Measurements from ENCODE around the gene FAM219B. TPM values are rescaled to one million over a fixed set of nuclear protein-coding genes. Genes with fewer than 3 reads are reported as not detected.

The FAM219B gene
- total RNA-seq, 1 experiment from 2014 or later = 99.6 TPM

DNA sequence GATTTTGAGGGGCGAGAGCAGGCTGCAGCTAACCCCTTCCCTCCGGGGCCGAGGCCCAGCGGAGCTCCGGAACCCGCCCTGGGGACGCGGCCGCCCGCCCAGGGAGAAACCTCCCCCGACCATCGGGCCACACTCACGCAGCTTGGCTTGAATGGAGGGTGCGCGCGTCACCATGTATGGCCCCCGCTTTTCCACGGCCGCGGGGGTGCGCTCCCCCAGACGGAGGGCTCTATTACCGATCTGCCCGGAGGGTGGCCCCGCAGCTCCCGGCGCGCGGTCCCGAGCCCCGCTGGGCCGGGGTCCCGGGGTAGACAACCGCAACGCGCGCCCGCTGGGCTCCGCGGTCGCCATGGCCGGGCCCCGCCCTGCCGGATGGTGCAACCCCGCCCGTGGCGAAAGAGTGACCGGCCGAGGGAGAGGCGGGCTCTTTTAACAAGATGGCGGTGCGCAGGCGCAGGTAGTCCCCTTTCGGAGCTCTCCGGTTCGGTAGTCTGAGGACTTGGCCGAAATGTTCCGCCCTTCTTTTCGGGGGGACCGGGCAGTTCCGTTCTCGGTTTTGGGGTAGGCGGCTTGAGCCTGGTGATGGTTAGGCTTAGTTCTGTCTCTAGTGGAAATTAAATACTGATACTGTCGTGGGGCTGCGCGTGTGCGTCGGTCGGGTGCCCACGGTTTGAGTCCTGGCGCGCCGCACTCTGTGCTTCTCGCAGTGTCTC lies at the start of gene FAM219B (continued):
- 0 out of 2 replicates have a peak, but pooled peaks have one; percentile 51 for TF ChIP-seq IRF2 (CRISPR knock-in tag; IDR thresholded peaks at IDR 0.05; ENCODE audit: borderline replicate concordance, low read depth)
- 0 out of 2 replicates have a peak, but pooled peaks have one; percentile 52 for TF ChIP-seq PREB (CRISPR knock-in tag; IDR thresholded peaks at IDR 0.05; ENCODE audit: borderline replicate concordance)
- no peak for TF ChIP-seq GTF2I (CRISPR knock-in tag; conservative IDR thresholded peaks at IDR 0.05)
- TF ChIP-seq TCF7 (CRISPR knock-in tag; IDR thresholded peaks at IDR 0.05; ENCODE audit: low read depth) = no peak
- TF ChIP-seq, protein P1, sequence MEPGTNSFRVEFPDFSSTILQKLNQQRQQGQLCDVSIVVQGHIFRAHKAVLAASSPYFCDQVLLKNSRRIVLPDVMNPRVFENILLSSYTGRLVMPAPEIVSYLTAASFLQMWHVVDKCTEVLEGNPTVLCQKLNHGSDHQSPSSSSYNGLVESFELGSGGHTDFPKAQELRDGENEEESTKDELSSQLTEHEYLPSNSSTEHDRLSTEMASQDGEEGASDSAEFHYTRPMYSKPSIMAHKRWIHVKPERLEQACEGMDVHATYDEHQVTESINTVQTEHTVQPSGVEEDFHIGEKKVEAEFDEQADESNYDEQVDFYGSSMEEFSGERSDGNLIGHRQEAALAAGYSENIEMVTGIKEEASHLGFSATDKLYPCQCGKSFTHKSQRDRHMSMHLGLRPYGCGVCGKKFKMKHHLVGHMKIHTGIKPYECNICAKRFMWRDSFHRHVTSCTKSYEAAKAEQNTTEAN (CRISPR knock-in tag; IDR thresholded peaks at IDR 0.05) = 0 out of 2 replicates have a peak, but pooled peaks have one; percentile 48
- TF ChIP-seq ZNF416 (CRISPR knock-in tag; IDR thresholded peaks at IDR 0.05) = 0 out of 2 replicates have a peak, but pooled peaks have one; percentile 55
- TF ChIP-seq SMAD4 (CRISPR knock-in tag; IDR thresholded peaks at IDR 0.05) = peak; percentile 35; the same call in 1 of the 2 replicates
- 0 out of 2 replicates have a peak, but pooled peaks have one; percentile 37 for TF ChIP-seq ZNF423 (CRISPR knock-in tag; IDR thresholded peaks at IDR 0.05)
- peak; percentile 69; the same call in 1 of the 2 replicates for TF ChIP-seq FOXP1 (CRISPR knock-in tag; IDR thresholded peaks at IDR 0.05; ENCODE audit: borderline replicate concordance)
- TF ChIP-seq HMGXB4 (CRISPR knock-in tag; IDR thresholded peaks at IDR 0.05) = peak; percentile 95
- TF ChIP-seq PRDM15 (CRISPR knock-in tag; IDR thresholded peaks at IDR 0.05) = no peak
- TF ChIP-seq, protein P2, sequence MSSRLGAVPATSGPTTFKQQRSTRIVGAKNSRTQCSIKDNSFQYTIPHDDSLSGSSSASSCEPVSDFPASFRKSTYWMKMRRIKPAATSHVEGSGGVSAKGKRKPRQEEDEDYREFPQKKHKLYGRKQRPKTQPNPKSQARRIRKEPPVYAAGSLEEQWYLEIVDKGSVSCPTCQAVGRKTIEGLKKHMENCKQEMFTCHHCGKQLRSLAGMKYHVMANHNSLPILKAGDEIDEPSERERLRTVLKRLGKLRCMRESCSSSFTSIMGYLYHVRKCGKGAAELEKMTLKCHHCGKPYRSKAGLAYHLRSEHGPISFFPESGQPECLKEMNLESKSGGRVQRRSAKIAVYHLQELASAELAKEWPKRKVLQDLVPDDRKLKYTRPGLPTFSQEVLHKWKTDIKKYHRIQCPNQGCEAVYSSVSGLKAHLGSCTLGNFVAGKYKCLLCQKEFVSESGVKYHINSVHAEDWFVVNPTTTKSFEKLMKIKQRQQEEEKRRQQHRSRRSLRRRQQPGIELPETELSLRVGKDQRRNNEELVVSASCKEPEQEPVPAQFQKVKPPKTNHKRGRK (CRISPR knock-in tag; IDR thresholded peaks at IDR 0.05; ENCODE audit: borderline replicate concordance) = no peak
- peak; percentile 93 for TF ChIP-seq GABPB1 (CRISPR knock-in tag; IDR thresholded peaks at IDR 0.05)
